GM12865 (cell line): Measurements from ENCODE around the gene PEX26.
"Not testable (repeated sequence)": the region's sequence is repeated elsewhere in the genome, so short reads cannot be mapped to it uniquely, and the experiment has no call there.

ENCODE experiments used
- DNase-seq: peaks from one replicate; pipeline ENCODE4 v3.0.0; 2010; ENCODE audit warnings: low read depth
- H3K4me3 ChIP-seq: 2 replicates; pipeline ENCODE4 v1.5.1; 2011; ENCODE audit warnings: mild to moderate bottlenecking, low read depth, low read length, control low read depth
- CTCF ChIP-seq: IDR thresholded peaks from 2 replicates; pipeline ENCODE4 v1.5.1; 2011; ENCODE audit warnings: low read length, control low read depth, low read depth, inconsistent platforms; ENCODE audit not compliant: insufficient read depth; ENCODE audit errors: missing control alignments

The PEX26 gene

GRCh38 chr22:18058371-18059093, 19.3 kb upstream of the PEX26 start:
- TF ChIP-seq CTCF, result no peak
- no peak for DNase-seq
- no peak overlapping the region for H3K4me3 ChIP-seq

- TF ChIP-seq CTCF, result no peak
- no peak overlapping the region for H3K4me3 ChIP-seq
- DNase-seq, result no peak
These were observed 18.7 kb upstream of the PEX26 start for GRCh38 chr22:18059094-18059417.

DNA sequence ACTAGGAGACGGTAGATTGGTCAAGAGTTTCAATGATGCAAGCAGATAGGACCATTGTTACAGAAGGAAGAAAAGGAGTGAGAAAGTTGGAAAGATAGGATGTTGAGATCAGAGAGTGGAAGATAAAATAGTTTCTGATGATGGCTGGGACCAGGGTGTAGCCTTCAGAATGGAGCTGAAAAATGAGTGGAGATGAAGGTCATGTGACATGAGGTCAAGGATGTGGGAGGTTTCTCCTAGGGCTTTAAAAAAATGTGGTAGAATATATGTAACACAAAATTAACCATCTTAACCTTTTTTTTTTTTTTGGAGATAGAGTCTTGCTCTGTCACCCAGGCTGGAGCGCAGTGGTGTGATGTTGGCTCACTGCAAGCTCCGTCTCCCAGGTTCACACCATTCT, 18.3 kb upstream of the PEX26 start:
- no peak for DNase-seq
- TF ChIP-seq CTCF, result no peak
- no peak overlapping the region for H3K4me3 ChIP-seq

- H3K4me3 ChIP-seq, result no peak overlapping the region
- DNase-seq, result no peak
- TF ChIP-seq CTCF, result no peak
These were observed 17.8 kb upstream of the PEX26 start for GRCh38 chr22:18059991-18060390.

DNA sequence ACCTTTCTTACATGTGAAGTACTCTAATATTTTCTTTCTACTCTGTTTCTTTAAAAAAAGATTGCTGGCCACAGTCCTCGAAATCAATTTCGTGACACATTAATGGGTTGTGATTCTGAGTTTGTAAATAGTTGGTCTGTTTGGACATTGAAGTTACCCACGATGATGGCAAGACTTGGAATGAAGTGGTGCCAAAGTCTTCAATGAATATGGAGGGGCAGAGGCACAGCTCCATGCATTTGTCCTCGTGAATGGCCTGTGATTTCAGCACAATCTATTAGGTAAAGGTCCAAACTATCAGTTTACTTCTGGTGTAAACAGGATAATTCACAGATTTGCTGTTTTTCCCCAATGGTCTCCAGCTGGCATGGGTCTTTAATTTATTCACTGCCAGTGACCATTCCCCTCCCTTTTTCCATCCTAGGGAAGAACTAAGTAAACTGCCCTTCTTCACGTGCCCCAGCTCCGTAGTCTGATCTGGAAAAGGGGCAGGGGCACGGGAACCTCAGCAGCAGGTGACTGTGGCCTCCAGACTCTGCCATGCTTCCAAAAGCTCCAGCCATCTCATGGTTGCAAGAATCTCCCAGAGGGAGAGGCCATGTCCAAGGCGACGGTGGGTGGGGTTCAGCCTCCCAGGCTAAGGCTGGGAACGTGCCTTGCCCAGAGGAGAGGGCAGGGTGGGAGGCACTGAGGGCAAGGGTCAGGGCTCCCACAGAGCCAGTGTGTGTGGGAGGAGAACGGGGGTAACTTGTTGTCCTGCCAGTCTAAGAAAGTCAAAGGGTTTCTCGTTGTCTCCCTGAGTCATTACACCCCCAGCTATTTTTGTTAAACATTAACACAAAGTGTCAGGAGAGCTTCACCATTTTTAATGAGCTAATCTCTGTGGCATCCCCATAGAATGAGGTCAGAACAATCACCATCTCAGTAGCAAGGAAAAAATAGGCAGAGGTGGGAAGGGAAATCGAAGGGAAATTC, 16.9 kb upstream of the PEX26 start:
- H3K4me3 ChIP-seq, result no peak overlapping the region
- TF ChIP-seq CTCF, result no peak
- no peak for DNase-seq

DNA sequence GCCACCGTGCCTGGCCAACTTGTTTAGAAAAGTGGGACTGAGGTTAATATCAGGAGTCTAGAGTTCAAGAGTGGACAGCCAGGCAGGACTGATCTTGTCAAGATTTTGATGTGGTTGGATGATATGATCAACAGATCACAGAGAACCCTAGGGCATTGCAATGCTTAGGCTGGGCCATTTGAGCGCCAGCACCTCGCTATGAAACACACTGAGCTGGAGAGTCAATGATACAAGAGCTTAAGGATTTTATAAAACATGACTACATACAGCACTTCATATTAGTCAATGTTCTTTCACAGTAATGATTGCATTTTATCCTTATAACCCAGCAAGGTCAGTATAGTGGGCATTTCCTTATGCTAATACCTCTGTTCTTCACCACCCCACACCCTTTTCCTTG, 15.4 kb upstream of the PEX26 start:
- no peak for DNase-seq
- no peak for TF ChIP-seq CTCF
- no peak overlapping the region for H3K4me3 ChIP-seq

GRCh38 chr22:18063306-18063705, 14.5 kb upstream of the PEX26 start:
- no peak overlapping the region for H3K4me3 ChIP-seq
- DNase-seq, result no peak
- no peak for TF ChIP-seq CTCF

- not testable (repeated sequence) for H3K4me3 ChIP-seq, DNase-seq
These were observed 14.1 kb upstream of the PEX26 start for GRCh38 chr22:18063715-18064114.
